Peyer's patch (tissue), 4 donors: ENCODE measurements around the gene KCTD13.

Source experiments
- CTCF ChIP-seq, 6 experiments: fragments of 450-650 bp in 4 of 6; fragments of 200-600 bp in 2 of 6; sonication (generic) in 1 of 6; IDR thresholded peaks; one replicate each; pipeline ENCODE4 v1.5.1; 2017 to 2019; ENCODE audit warnings: antibody characterized with exemption in 6 of 6, mild to moderate bottlenecking in 3 of 6, moderate library complexity in 1 of 6
- POLR2A ChIP-seq, 2 donors: fragments of 450-650 bp; IDR thresholded peaks; one replicate each; pipeline ENCODE4 v1.5.1; 2017; ENCODE audit warnings: antibody characterized with exemption in 2 of 2, mild to moderate bottlenecking in 2 of 2, moderate library complexity in 2 of 2

- no peak for TF ChIP-seq CTCF (IDR thresholded peaks at IDR 0.05)
- TF ChIP-seq POLR2A (IDR thresholded peaks at IDR 0.05) = no peak
Observed at GRCh38 chr16:29857133-29857760, 68.8 kb downstream of the KCTD13 start.
